Measurements from ENCODE around the gene CD3G. TPM values are rescaled to one million over a fixed set of nuclear protein-coding genes. Genes with fewer than 3 reads are reported as not detected.

The CD3G gene
- total and polyA plus RNA-seq, 2 of the 8 experiments (the other 6 are each of a cell fraction or from before 2014, with no cell fraction given) = not detected

GRCh38 chr11:118342503-118343161 lies 1.5 kb upstream of the CD3G start, which contains the start of gene CD3D:
TSS of gene CD3D (minus strand) at chr11:118342705. CDS start at chr11:118342607, 98 bp downstream.
- no peak within 1 kb of the TSS for H3K27ac ChIP-seq (ENCODE audit: low read depth, low read length)
- no peak within 1 kb of the TSS for H3K4me3 ChIP-seq (ENCODE audit: extremely low read depth in 1 of 4, insufficient read depth in 2 of 4, low read depth in 3 of 4, low read length in 4 of 4)
- FAIRE-seq = no peak
- DNase-seq (ENCODE audit: low read depth in 1 of 2, low spot score in 2 of 2) = no peak
- H3K56ac ChIP-seq (replicated peaks; ENCODE audit: insufficient read length, low read depth, low read length) = no peak within 1 kb of the TSS
- H3K4ac ChIP-seq (replicated peaks; ENCODE audit: insufficient read length, low read depth, low read length) = no peak within 1 kb of the TSS
- H3K4me1 ChIP-seq (replicated peaks in 1 of 4; ENCODE audit: control insufficient read depth in 3 of 4, insufficient read depth in 4 of 4, low read length in 3 of 4) = no peaks in the 10 kb centered on the region
- no peak within 1 kb of the TSS for H2BK5ac ChIP-seq (ENCODE audit: low read depth, low read length)
- no peak within 1 kb of the TSS for H3K4me2 ChIP-seq (ENCODE audit: insufficient read depth in 1 of 2, low read depth in 2 of 2, low read length in 2 of 2)
- TF ChIP-seq CBX5 (IDR thresholded peaks at IDR 0.05; ENCODE audit: low read depth, low read length) = no peak
- no peaks in the 10 kb centered on the region; the same call in 1 of the 2 replicates for H3K79me1 ChIP-seq (ENCODE audit: low read depth, low read length)
- 0 out of 2 replicates have a peak within 1 kb of the TSS, but pooled peaks have one; percentile 32 for H2BK20ac ChIP-seq (ENCODE audit: low read length)
- H3K23ac ChIP-seq (ENCODE audit: insufficient read length) = no peak within 1 kb of the TSS
- no peaks in the 10 kb centered on the region for H3K79me2 ChIP-seq (ENCODE audit: control insufficient read depth in 1 of 2, insufficient read depth in 2 of 2, low read length in 2 of 2)
- no peaks in the 10 kb centered on the region for H4K20me1 ChIP-seq (replicated peaks in 1 of 2; ENCODE audit: control insufficient read depth in 1 of 2, insufficient read depth in 2 of 2, low read length in 2 of 2)
- POLR2A ChIA-PET (ENCODE audit: partially characterized antibody) = no interaction called here
- no peak within 1 kb of the TSS for H3K9ac ChIP-seq (replicated peaks in 1 of 4; ENCODE audit: extremely low read depth in 1 of 4, low read depth in 3 of 4, low read length in 3 of 4)
- H2AFZ ChIP-seq (ENCODE audit: low read length) = no peak within 1 kb of the TSS; the same call in 1 of the 2 replicates
- H3K14ac ChIP-seq (ENCODE audit: insufficient read length) = no peak within 1 kb of the TSS
- no peaks in the 10 kb centered on the region; the same call in 1 of the 2 replicates for H3K23me2 ChIP-seq (ENCODE audit: low read depth, low read length)
- CTCF ChIA-PET (ENCODE audit: partially characterized antibody) = interaction anchor here (1.1 to 4.9 kb wide), 2 partner anchors 10 to 47 kb away, joined by 3 to 24 read pairs; no protein-coding TSS in a partner anchor
- H2AK5ac ChIP-seq (ENCODE audit: low read depth, low read length) = no peak within 1 kb of the TSS
- H3K18ac ChIP-seq (ENCODE audit: extremely low read depth, low read length) = no peak within 1 kb of the TSS
- no peak within 1 kb of the TSS for H2BK15ac ChIP-seq (ENCODE audit: low read length)
- no peaks in the 10 kb centered on the region; a peak in 1 of 7 replicates for H3K27me3 ChIP-seq (replicated peaks in 1 of 4; ENCODE audit: control insufficient read depth in 3 of 4, extremely low read depth in 1 of 4, insufficient read depth in 3 of 4, low read length in 3 of 4)
- H4K91ac ChIP-seq (replicated peaks; ENCODE audit: insufficient read length, low read length) = no peak within 1 kb of the TSS
- no peak within 1 kb of the TSS for H4K5ac ChIP-seq (ENCODE audit: insufficient read length, low read depth, low read length)
- H3K36me3 ChIP-seq (ENCODE audit: control insufficient read depth in 2 of 4, insufficient read depth in 4 of 4, low read length in 3 of 4) = no peaks in the 10 kb centered on the region
- H2BK12ac ChIP-seq (ENCODE audit: low read depth, low read length) = no peak within 1 kb of the TSS
- H3K9me3 ChIP-seq (ENCODE audit: insufficient read depth in 2 of 2, low read depth in 1 of 2, low read length in 1 of 2) = no peaks in the 10 kb centered on the region
- H4K8ac ChIP-seq (ENCODE audit: extremely low read depth, insufficient read depth, low read length) = peak within 1 kb of the TSS; percentile 81
- no peak within 1 kb of the TSS for H2BK120ac ChIP-seq (replicated peaks; ENCODE audit: low read depth, low read length)
- 91% methylated on average over 13 of the region's 13 CpGs; no CpG with 5 or more reads in 1 of the 2 experiments for WGBS, 2 experiments (ENCODE audit: extremely low coverage in 1 of 2, insufficient coverage in 1 of 2, insufficient read length in 1 of 2, insufficient replicate concordance in 2 of 2, low coverage in 1 of 2, low lambda C conversion rate in 2 of 2, missing lambda C conversion rate in 1 of 2)
